K562 (cell line): ENCODE data around the gene NOSIP. TPM values are rescaled to one million over a fixed set of nuclear protein-coding genes. Genes with fewer than 3 reads are reported as not detected.
A peak's percentile ranks its signal among the peaks of the same experiment; 100 is the strongest.

Experiments used
- ATAC-seq: fragments of 200-7000 bp; cut with Tn5 transposase; 3 replicates; pipeline ENCODE4 v1.9.1; 2020; ENCODE audit warnings: moderate library complexity
- BruUV-seq: library from RNA; stranded (reverse); fragments of 400-500 nt; replicated peaks from 2 replicates; lab custom pipeline; 2021; lab: Mats Ljungman, UMichigan
- CTCF ChIA-PET: fragments of 300-600 bp; formaldehyde crosslinking; extraction: SDS; loops from one replicate; lab custom pipeline; 2021; ENCODE audit warnings: low intra/inter-chr PET ratio; lab: Yijun Ruan, JAX
- POLR2A ChIA-PET: fragments of 300-600, 350-650 bp; sonication (Branson Sonifier 250); formaldehyde crosslinking; extraction: SDS; loops from one replicate; lab custom pipeline; 2021; ENCODE audit warnings: antibody characterized with exemption, inconsistent platforms; lab: Yijun Ruan, JAX
- DNase-seq, 4 experiments: peaks; one replicate each; pipeline versions ENCODE4 v3.0.0 to v3.0.0-alpha.2; 2011 to 2018; ENCODE audit warnings: low spot score in 3 of 4, mixed read lengths in 3 of 4; ENCODE audit errors: extremely low read depth in 1 of 4
- FAIRE-seq: peaks from 2 replicates; lab custom pipeline; 2011; peaks lifted over from hg19 to GRCh38; lab: Jason Lieb, UNC
- H2AFZ ChIP-seq: 2 replicates; pipeline ENCODE4 v1.6.0; 2011; ENCODE audit warnings: low read depth, low read length, control low read depth, inconsistent platforms
- H3K27ac ChIP-seq: fragments of 200-600 bp; 3 replicates; pipeline ENCODE4 v1.8.0; 2011; ENCODE audit warnings: low read depth, mild to moderate bottlenecking, control low read depth, inconsistent platforms, low read length, moderate library complexity, mixed read lengths; ENCODE audit errors: extremely low read depth
- H3K27me3 ChIP-seq, 2 experiments: fragments of 300-600 bp in 1 of 2; 2 replicates in 1 of 2; 3 replicates in 1 of 2; pipeline versions ENCODE4 v1.6.0 to v1.8.0; 2011; ENCODE audit warnings: inconsistent platforms in 2 of 2, low read length in 2 of 2, mild to moderate bottlenecking in 1 of 2, mixed read lengths in 1 of 2, moderate library complexity in 1 of 2; ENCODE audit not compliant: control insufficient read depth in 2 of 2, insufficient read depth in 2 of 2
- H3K36me3 ChIP-seq: fragments of 300-600 bp; 3 replicates; pipeline ENCODE4 v1.8.0; 2011; ENCODE audit warnings: mild to moderate bottlenecking, low read length, inconsistent platforms; ENCODE audit not compliant: control insufficient read depth, insufficient read depth
- H3K4me1 ChIP-seq, 2 experiments: fragments of 200-600 bp in 1 of 2; replicated peaks in 1 of 2; 2 replicates in 1 of 2; 3 replicates in 1 of 2; pipeline versions ENCODE4 v1.5.1 to v1.8.0; 2011; ENCODE audit warnings: inconsistent platforms in 2 of 2, low read length in 2 of 2, mild to moderate bottlenecking in 1 of 2, mixed read lengths in 1 of 2, moderate library complexity in 1 of 2; ENCODE audit not compliant: control insufficient read depth in 2 of 2, insufficient read depth in 2 of 2
- H3K4me2 ChIP-seq: 2 replicates; pipeline ENCODE4 v1.6.1; 2011; ENCODE audit warnings: low read length, control low read depth, inconsistent platforms, mixed read lengths; ENCODE audit not compliant: insufficient read depth
- H3K4me3 ChIP-seq: fragments of 200-600 bp; sonication (generic), shearing (Covaris generic); 2 replicates; pipeline ENCODE4 v1.5.1; 2016; ENCODE audit warnings: control low read depth, inconsistent platforms
- H3K79me2 ChIP-seq: fragments of 200-600 bp; 3 replicates; pipeline ENCODE4 v1.8.0; 2011; ENCODE audit warnings: low read length, inconsistent platforms; ENCODE audit not compliant: control insufficient read depth, insufficient read depth
- H3K9ac ChIP-seq, 2 experiments: 2 replicates each; pipeline versions ENCODE4 v1.6.0 to v1.6.1; 2011; ENCODE audit warnings: low read depth in 2 of 2, low read length in 2 of 2, control low read depth in 1 of 2, inconsistent platforms in 1 of 2, mild to moderate bottlenecking in 1 of 2, mixed read lengths in 1 of 2; ENCODE audit not compliant: insufficient read depth in 1 of 2
- H3K9me1 ChIP-seq: one replicate; pipeline ENCODE4 v1.6.0; 2011; ENCODE audit warnings: inconsistent platforms, mild to moderate bottlenecking, low read length, moderate library complexity; ENCODE audit not compliant: control insufficient read depth, insufficient read depth
- H3K9me3 ChIP-seq: replicated peaks from 2 replicates; pipeline ENCODE4 v1.5.1; 2011; ENCODE audit warnings: low read depth, low read length, inconsistent platforms; ENCODE audit not compliant: control insufficient read depth, insufficient read depth
- H4K20me1 ChIP-seq: replicated peaks from 2 replicates; pipeline ENCODE4 v1.6.1; 2011; ENCODE audit warnings: low read length, inconsistent platforms, mixed read lengths; ENCODE audit not compliant: control insufficient read depth, insufficient read depth
- C11orf30 ChIP-seq: fragments of 450-650 bp; IDR thresholded peaks from 2 replicates; pipeline ENCODE4 v1.6.1; 2016; ENCODE audit warnings: low read depth, mild to moderate bottlenecking
- L3MBTL2 ChIP-seq: fragments of 450-650 bp; IDR thresholded peaks from 2 replicates; pipeline ENCODE4 v1.6.1; 2016; ENCODE audit warnings: mild to moderate bottlenecking, moderate library complexity
- POU5F1 ChIP-seq: fragments of 150-350 bp; IDR thresholded peaks from 2 replicates; pipeline ENCODE4 v1.6.1; 2014; ENCODE audit warnings: borderline replicate concordance, low read length, low read depth, mild to moderate bottlenecking; ENCODE audit not compliant: partially characterized antibody
- ZBTB33 ChIP-seq: sonication (generic); formaldehyde crosslinking; IDR thresholded peaks from 2 replicates; pipeline ENCODE4 v1.8.1; 2023; ENCODE audit warnings: mild to moderate bottlenecking, missing genetic modification reagents
- ZNF316 ChIP-seq: fragments of 450-650 bp; IDR thresholded peaks from 2 replicates; pipeline ENCODE4 v1.6.1; 2016
- WGBS: fragments of 100-300 bp; shearing (Covaris generic); methylation state at CpG from one replicate; pipeline ENCODE4 v1.1.6; 2016; ENCODE audit warnings: low coverage, mixed read lengths; ENCODE audit not compliant: insufficient coverage; ENCODE audit errors: missing lambda C conversion rate; 5-methylcytosine and 5-hydroxymethylcytosine counted together
- in situ Hi-C: fragments of 300-500 bp; cut with MboI; formaldehyde crosslinking; loops from 4 replicates; pipeline ENCODE4 v1.15.0; 2018; ENCODE audit warnings: inconsistent platforms, mixed read lengths
- intact Hi-C: fragments of 100-400 bp; cut with micrococcal nuclease; formaldehyde crosslinking; loops from 2 replicates; pipeline ENCODE4 v1.14.2; 2022
- polyA plus RNA-seq, 8 experiments: library from polyadenylated mRNA; depleted of rRNA in 4 of 8; stranded (reverse) in 5 of 8; unstranded in 3 of 8; fragments of >200 nt; fragmentation: Nextera tagmentation in 2 of 8; fragmentation: Illumina TruSeq in 1 of 8; extraction: Ambion mirVana in 2 of 8; extraction: Trizol in 1 of 8; gene quantifications; 2 replicates each; pipeline versions ENCODE4 v1.2.1 to v1.2.3, GENCODE V29; 2011 to 2014; ENCODE audit warnings: inconsistent platforms in 1 of 8, missing spikeins in 1 of 8
- total RNA-seq, 7 experiments: library from RNA; depleted of rRNA in 6 of 7; stranded (reverse); fragments of >200 nt in 6 of 7; fragmentation: Illumina TruSeq in 2 of 7; extraction: Trizol in 2 of 7; gene quantifications; 2 replicates each; pipeline versions ENCODE4 v1.2.1 to v1.2.3, GENCODE V29; 2011 to 2021; ENCODE audit warnings: low replicate concordance in 1 of 7

The NOSIP gene
- total and polyA plus RNA-seq, 9 of the 15 experiments (the other 6 are each of a cell fraction or from before 2014, with no cell fraction given): 14.4 to 153 (median 79.9) TPM

GRCh38 chr19:49520705-49521319, 59.5 kb downstream of the NOSIP start:
- Histone ChIP-seq H3K9me3 (no peaks in the 10 kb centered on the region), H3K27ac (no peak overlapping the region), H3K36me3 (no peaks in the 10 kb centered on the region), H3K79me2 (no peaks in the 10 kb centered on the region), H3K4me2 (no peak overlapping the region), H3K27me3 (no peaks in the 10 kb centered on the region), H3K4me3 (no peak overlapping the region), H3K9me1 (no peaks in the 10 kb centered on the region), H3K4me1 (peaks cover 0 to 22% of the 10 kb centered on the region in 2 experiments; a peak in 3 of 5 replicates), H2AFZ (peak overlapping the region; percentile 23), H3K9ac (peak overlapping the region in 1 of 2 experiments; percentile 86; a peak in 1 of 4 replicates), H4K20me1 (no peaks in the 10 kb centered on the region)
- FAIRE-seq (no peak), ATAC-seq (no peak; the same call in 2 of the 3 replicates), DNase-seq (no peak)
- WGBS: 28% methylated on average over 13 of the region's 13 CpGs
- TF ChIP-seq ZBTB33 (peak; percentile 90), C11orf30 (peak; percentile 52; the same call in 1 of the 2 replicates), ZNF316 (peak; percentile 63), L3MBTL2 (peak; percentile 24; the same call in 1 of the 2 replicates), POU5F1 (no peak)
- CTCF ChIA-PET: no interaction called here
- BruUV-seq: no TSS peak
- intact Hi-C loops (no loop called here), in situ Hi-C loops (no loop called here)
- POLR2A ChIA-PET: interaction anchor here (0.6 to 0.7 kb wide), 2 partner anchors 12 to 195 kb away, joined by 4 read pairs; no protein-coding TSS in a partner anchor
